NT2/D1 (cell line): ENCODE results near the gene TTC23L.

Source experiments
- YY1 ChIP-seq: IDR thresholded peaks from 2 replicates; pipeline ENCODE4 v1.6.1; 2011; ENCODE audit not compliant: insufficient read length, insufficient read depth
- ZNF274 ChIP-seq: IDR thresholded peaks from 2 replicates; pipeline ENCODE4 v1.6.1; 2011; ENCODE audit warnings: mild to moderate bottlenecking, low read depth, low read length

DNA sequence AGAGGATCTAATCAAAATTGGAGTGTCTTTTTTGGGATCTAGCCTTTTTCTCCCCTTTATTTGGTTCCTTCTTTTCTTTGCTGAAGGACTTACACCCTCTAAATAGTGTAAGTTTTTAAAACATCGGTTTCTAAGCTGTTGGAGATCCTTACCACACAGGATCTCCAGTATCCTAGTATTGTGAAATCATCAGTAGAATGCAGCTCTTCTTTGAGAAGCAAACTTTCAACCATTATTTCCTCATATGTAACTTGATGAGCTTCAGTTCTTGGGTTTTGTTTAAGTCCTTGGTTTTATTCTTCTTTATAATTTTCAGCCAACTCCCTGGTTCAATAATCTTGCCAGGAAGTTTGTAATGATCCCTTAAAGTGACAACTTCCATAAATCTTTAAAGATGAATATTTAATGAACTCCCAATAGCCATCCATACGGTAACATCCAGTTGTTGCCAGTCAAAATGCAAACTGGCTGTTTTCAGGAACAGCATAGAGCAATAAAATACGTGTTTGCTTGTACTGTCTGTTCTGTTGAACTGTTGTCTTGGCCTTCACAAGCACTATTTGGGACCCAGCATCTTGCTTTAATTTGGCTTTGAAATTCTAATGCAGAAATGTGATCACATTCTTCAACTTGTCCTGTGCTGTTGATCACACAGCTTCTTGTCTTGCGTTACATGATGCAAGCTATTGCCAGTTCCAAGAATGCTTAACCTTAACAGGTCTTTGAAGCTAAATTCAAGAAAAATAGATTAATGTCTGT is 34.8 kb upstream of the TTC23L start:
- TF ChIP-seq YY1 (no peak), ZNF274 (no peak)
